SU-DHL-6 (cell line): ENCODE results near the gene MGAT1.
"Not testable (repeated sequence)": the region's sequence is repeated elsewhere in the genome, so short reads cannot be mapped to it uniquely, and the experiment has no call there.

Experiments used
- H2AFZ ChIP-seq: fragments of 200-600 bp; sonication (generic); 2 replicates; pipeline ENCODE4 v1.6.1; 2014; ENCODE audit warnings: low read depth, mild to moderate bottlenecking, moderate library complexity, mixed read lengths, antibody characterized with exemption, low read length; ENCODE audit not compliant: severe bottlenecking
- H3F3A ChIP-seq: fragments of 200-600 bp; shearing (Covaris generic); 2 replicates; pipeline ENCODE4 v1.6.0; 2016; ENCODE audit warnings: antibody characterized with exemption, mild to moderate bottlenecking; ENCODE audit not compliant: insufficient read depth
- H3K27ac ChIP-seq: fragments of 200-600 bp; sonication (generic); 2 replicates; pipeline ENCODE4 v1.5.1; 2016; ENCODE audit warnings: low read depth, mild to moderate bottlenecking, low read length, moderate library complexity, mixed read lengths
- H3K27me3 ChIP-seq: fragments of 200-600 bp; sonication (generic), shearing (Covaris generic); 2 replicates; pipeline ENCODE4 v1.6.0; 2014; ENCODE audit warnings: mild to moderate bottlenecking, low read length
- H3K36me3 ChIP-seq: fragments of 200-600 bp; sonication (generic); 2 replicates; pipeline ENCODE4 v1.6.1; 2014; ENCODE audit warnings: mild to moderate bottlenecking, low read length, mixed read lengths
- H3K4me2 ChIP-seq: fragments of 300-600, 200-600 bp; shearing (Covaris generic), sonication (generic); 2 replicates; pipeline ENCODE4 v1.6.0; 2014; ENCODE audit warnings: low read length, low read depth, mild to moderate bottlenecking; ENCODE audit not compliant: poor library complexity, severe bottlenecking
- H3K4me3 ChIP-seq: fragments of 200-600 bp; sonication (generic); 2 replicates; pipeline ENCODE4 v1.5.1; 2014; ENCODE audit warnings: antibody characterized with exemption, low read length, mild to moderate bottlenecking, mixed read lengths; ENCODE audit not compliant: insufficient read depth, poor library complexity, severe bottlenecking
- H3K79me2 ChIP-seq: fragments of 200-600 bp; sonication (generic); 2 replicates; pipeline ENCODE4 v1.6.1; 2014; ENCODE audit warnings: mild to moderate bottlenecking, low read length, moderate library complexity; ENCODE audit not compliant: insufficient read depth
- H3K9ac ChIP-seq: fragments of 200-600 bp; sonication (generic); 2 replicates; pipeline ENCODE4 v1.7.0; 2014; ENCODE audit warnings: mild to moderate bottlenecking, low read length
- H3K9me2 ChIP-seq: fragments of 200-600 bp; sonication (generic); replicated peaks from 2 replicates; pipeline ENCODE4 v1.6.1; 2014; ENCODE audit warnings: low read length; ENCODE audit not compliant: insufficient read depth
- H3K9me3 ChIP-seq: fragments of 200-600 bp; sonication (generic); 2 replicates; pipeline ENCODE4 v1.6.1; 2014; ENCODE audit warnings: low read length, mixed read lengths; ENCODE audit not compliant: insufficient read depth
- H4K20me1 ChIP-seq: fragments of 200-600 bp; sonication (generic); 2 replicates; pipeline ENCODE4 v1.6.1; 2014; ENCODE audit warnings: low read depth, mild to moderate bottlenecking, antibody characterized with exemption, low read length, moderate library complexity, mixed read lengths
- EZH2phosphoT487 ChIP-seq: fragments of 200-600 bp; sonication (generic), shearing (Covaris generic); conservative IDR thresholded peaks from 2 replicates; pipeline ENCODE4 v1.6.1; 2018; ENCODE audit warnings: mild to moderate bottlenecking, antibody characterized with exemption, low read length, moderate library complexity, mixed read lengths
- TF ChIP-seq, protein P1 (sequence below): fragments of 200-600 bp; sonication (generic); IDR thresholded peaks from one replicate; pipeline ENCODE4 v1.5.1; 2017; ENCODE audit warnings: antibody characterized with exemption, mild to moderate bottlenecking, low read length, moderate library complexity; ENCODE audit not compliant: insufficient read depth, poor library complexity, severe bottlenecking

MGAT1 gene

DNA sequence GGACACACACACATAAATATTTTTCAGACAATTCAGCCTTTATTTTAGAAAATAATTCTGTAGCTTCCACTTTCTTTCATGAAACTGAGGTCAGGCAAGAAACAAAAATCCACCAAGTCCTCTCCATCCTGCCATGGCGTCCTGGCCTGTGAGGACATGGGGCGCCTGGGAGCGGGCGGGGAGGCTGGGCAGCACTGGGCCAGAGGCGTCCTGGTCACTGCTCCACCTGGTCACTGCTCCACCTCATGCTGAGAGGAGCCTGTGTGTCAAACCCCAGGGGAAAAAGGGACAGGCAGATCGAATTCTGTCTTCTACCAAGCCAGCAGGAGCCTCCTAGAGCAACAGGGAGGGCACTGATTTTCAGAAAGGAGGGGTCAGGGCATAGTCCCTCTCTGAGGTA lies 12.1 kb downstream of the MGAT1 start:
- H3K27ac ChIP-seq = no peak overlapping the region
- H4K20me1 ChIP-seq = peaks cover 6% of the 10 kb centered on the region; the same call in 1 of the 2 replicates
- no peak overlapping the region for H3K4me3 ChIP-seq
- no peaks in the 10 kb centered on the region for H3K9me3 ChIP-seq
- no peaks in the 10 kb centered on the region; the same call in 1 of the 2 replicates for H3F3A ChIP-seq
- H3K36me3 ChIP-seq = 0 out of 2 replicates have a peak, but pooled peaks cover 2% of the 10 kb centered on the region
- TF ChIP-seq EZH2phosphoT487 = no peak
- TF ChIP-seq, protein P1, sequence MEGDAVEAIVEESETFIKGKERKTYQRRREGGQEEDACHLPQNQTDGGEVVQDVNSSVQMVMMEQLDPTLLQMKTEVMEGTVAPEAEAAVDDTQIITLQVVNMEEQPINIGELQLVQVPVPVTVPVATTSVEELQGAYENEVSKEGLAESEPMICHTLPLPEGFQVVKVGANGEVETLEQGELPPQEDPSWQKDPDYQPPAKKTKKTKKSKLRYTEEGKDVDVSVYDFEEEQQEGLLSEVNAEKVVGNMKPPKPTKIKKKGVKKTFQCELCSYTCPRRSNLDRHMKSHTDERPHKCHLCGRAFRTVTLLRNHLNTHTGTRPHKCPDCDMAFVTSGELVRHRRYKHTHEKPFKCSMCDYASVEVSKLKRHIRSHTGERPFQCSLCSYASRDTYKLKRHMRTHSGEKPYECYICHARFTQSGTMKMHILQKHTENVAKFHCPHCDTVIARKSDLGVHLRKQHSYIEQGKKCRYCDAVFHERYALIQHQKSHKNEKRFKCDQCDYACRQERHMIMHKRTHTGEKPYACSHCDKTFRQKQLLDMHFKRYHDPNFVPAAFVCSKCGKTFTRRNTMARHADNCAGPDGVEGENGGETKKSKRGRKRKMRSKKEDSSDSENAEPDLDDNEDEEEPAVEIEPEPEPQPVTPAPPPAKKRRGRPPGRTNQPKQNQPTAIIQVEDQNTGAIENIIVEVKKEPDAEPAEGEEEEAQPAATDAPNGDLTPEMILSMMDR = no peak
- H3K27me3 ChIP-seq = no peaks in the 10 kb centered on the region
- no peak overlapping the region for H3K9ac ChIP-seq
- H3K4me2 ChIP-seq = no peak overlapping the region
- peaks cover 23% of the 10 kb centered on the region for H3K79me2 ChIP-seq
- no peaks in the 10 kb centered on the region for H3K9me2 ChIP-seq
- H2AFZ ChIP-seq = no peak overlapping the region

DNA sequence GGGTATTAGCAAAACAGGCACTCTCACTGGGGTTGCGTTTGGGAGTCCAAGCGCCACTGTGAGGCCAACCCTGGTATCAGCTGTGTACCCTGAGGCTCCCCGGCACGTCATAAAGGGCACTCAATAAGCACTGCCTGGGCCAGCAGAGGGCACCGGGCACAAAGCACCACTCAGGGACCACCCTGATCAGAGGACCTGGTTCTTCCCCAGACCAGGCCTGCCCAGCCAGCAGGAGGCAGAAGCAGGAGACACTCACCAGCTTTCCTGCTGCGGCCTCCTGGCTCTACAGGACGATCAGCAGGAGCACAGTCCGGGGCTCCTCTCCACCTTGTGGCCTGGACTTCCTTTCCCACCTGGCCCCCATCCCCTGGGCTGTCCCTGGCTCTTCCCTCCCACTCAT lies 12.6 kb downstream of the MGAT1 start:
- no peak overlapping the region for H3K27ac ChIP-seq
- H3K4me3 ChIP-seq = no peak overlapping the region
- TF ChIP-seq, protein P1 = no peak
- TF ChIP-seq EZH2phosphoT487 = no peak
- no peak overlapping the region for H3K9ac ChIP-seq
- H4K20me1 ChIP-seq = peaks cover 6% of the 10 kb centered on the region; the same call in 1 of the 2 replicates
- no peaks in the 10 kb centered on the region for H3K27me3 ChIP-seq
- H3F3A ChIP-seq = no peaks in the 10 kb centered on the region; the same call in 1 of the 2 replicates
- H3K79me2 ChIP-seq = peaks cover 19% of the 10 kb centered on the region
- H2AFZ ChIP-seq = no peak overlapping the region
- 0 out of 2 replicates have a peak, but pooled peaks cover 2% of the 10 kb centered on the region for H3K36me3 ChIP-seq
- no peaks in the 10 kb centered on the region for H3K9me3 ChIP-seq
- H3K9me2 ChIP-seq = no peaks in the 10 kb centered on the region
- no peak overlapping the region for H3K4me2 ChIP-seq

DNA sequence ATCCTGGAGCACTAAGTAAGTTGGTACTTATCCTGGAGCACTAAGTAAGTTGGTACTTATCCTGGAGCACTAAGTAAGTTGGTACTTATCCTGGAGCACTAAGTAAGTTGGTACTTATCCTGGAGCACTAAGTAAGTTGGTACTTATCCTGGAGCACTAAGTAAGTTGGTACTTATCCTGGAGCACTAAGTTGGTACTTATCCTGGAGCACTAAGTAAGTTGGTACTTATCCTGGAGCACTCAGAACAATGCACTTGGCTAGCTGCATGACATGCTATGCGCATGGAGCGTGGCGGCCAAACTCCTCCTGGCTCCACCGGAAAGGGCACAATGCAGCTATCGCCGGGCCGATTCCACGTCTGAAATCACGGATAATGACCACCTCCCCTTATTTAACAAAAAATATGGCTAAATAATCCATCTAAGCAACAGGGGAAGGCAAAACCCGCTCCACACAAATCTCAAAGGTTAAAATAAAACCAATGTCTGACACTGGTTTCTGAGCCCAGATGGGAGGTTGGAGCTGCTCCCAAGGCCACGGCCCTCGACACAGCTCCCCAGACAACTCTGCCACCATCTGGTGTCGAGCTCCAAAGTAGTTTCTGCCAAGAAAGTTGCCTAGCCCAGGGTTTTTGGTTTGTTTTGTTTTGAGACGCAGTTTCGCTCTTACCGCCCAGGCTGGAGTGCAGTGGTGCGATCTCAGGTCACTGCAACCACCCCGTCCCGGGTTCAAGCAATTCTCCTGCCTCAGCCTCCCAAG lies 13.8 kb downstream of the MGAT1 start:
- not testable (repeated sequence) for H3K27me3 ChIP-seq, H2AFZ ChIP-seq, H3F3A ChIP-seq, H3K9ac ChIP-seq, H3K9me2 ChIP-seq, H3K4me3 ChIP-seq, H4K20me1 ChIP-seq, H3K36me3 ChIP-seq, H3K27ac ChIP-seq, H3K4me2 ChIP-seq, H3K9me3 ChIP-seq
- peaks cover 12% of the 10 kb centered on the region for H3K79me2 ChIP-seq

DNA sequence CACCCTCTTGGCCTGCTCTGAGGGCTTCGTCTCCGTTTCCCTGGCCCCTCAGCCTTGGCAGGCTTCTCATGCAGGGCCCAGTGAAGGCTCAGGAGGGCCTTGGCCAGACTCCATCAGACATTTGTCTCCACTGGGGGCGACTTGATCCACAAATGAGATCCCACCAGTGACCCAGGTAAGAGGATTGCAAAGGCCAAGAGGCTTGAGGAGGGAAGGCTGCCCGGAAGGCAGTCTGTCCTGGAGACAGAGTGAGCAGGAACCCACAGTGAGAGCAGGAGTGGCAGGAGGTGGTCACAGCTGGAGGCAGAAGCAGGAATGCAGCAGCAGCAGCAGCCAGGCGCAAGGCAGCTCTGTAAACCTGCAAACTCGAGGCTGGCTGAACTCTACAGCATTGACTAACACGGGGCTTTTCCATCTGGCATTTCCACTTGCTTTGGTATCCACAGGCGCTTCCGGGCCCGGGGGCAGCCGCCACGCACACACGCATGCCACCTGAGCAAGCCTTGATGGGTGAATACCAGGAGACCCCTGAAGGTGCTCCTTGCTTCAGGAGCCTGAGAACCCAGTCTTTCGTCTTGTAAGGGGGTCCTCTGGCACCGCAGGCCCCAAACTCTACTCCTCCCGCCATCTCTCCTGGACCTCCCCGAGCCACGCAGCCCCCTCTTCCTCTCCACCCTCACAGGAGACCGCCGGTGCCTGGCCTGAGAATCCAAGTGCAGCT lies 14.7 kb downstream of the MGAT1 start:
- Histone ChIP-seq H3K9me3 (no peaks in the 10 kb centered on the region), H3K4me3 (no peak overlapping the region), H3F3A (no peaks in the 10 kb centered on the region), H4K20me1 (no peaks in the 10 kb centered on the region), H3K36me3 (no peaks in the 10 kb centered on the region), H3K9me2 (no peaks in the 10 kb centered on the region), H3K79me2 (peaks cover 2% of the 10 kb centered on the region; the same call in 1 of the 2 replicates), H3K27ac (no peak overlapping the region), H2AFZ (no peak overlapping the region), H3K27me3 (no peaks in the 10 kb centered on the region), H3K9ac (no peak overlapping the region), H3K4me2 (no peak overlapping the region)
- TF ChIP-seq, protein P1 = no peak
- no peak for TF ChIP-seq EZH2phosphoT487
